Inflammatory macrophage (primary cell): ENCODE data around the gene RIOX2.
"Not testable (repeated sequence)": the region's sequence is repeated elsewhere in the genome, so short reads cannot be mapped to it uniquely, and the experiment has no call there.

Source experiments
- DNase-seq, 2 donors: peaks; one replicate each; pipeline ENCODE4 v3.0.0-alpha.2; 2020 to 2022

Gene RIOX2

DNA sequence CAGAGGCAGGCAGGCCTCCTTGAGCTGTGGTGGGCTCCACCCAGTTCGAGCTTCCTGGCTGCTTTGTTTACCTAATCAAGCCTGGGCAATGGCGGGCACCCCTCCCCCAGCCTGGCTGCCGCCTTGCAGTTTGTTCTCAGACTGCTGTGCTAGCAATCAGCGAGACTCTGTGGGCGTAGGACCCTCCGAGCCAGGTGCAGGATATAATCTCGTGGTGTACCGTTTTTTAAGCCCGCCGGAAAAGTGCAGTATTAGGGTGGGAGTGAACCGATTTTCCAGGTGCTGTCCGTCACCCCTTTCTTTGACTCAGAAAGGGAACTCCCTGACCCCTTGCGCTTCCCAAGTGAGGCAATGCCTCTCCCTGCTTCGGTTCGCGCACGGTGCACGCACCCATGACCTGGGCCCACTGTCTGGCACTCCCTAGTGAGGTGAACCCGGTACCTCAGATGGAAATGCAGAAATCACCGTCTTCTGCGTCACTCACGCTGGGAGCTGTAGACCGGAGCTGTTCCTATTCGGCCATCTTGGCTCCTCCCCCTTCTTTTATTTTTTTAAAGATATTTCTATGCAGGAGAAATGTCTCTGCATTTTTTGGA is 61.9 kb downstream of the RIOX2 start:
- DNase-seq = not testable (repeated sequence)

GRCh38 chr3:97909830-97910229 is 62.4 kb downstream of the RIOX2 start:
- DNase-seq = not testable (repeated sequence)

DNA sequence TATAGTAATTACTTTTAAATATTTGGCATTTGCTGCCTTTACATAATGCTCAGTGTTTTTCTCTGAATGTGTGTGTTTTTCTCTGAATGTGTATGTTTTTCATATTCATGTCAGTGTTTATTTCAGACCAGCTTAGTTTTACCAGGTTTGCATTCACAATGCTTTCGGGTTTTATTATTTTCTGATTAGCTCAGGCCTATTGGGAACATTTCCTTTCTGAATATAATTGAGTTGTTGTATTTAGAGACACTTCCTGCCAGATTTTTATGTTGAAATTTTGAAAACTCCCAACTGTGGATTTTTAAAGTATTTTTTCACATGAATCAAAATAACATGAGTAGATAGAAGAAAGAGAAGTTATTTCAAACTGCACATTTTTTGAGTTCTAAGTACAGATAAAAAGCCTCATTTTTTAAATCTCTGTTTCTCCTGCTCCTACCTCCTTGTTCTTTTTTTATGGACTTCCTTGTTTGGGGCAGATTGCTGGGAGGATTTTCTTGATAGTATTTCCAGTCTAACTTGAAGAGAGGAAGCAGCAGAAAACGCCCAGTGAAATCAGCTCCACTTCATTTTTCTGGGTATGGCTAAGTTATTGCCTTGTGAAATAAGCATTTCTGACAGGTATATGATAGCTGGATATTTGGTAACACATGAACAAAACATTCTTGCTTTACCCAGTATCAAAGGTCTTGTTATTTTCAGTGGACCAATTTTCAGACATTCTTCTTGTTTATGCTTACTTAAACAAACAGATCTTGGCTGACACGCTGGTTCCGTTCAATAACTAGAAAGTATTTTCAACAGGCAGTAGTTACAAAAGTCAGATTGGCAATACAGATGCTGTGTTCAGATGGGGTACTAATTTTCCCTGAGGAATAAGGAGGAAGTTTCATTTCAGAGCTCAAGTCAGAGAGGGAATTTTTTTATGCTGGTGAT is 70.7 kb downstream of the RIOX2 start:
- DNase-seq = peak; percentile 26 to 28

DNA sequence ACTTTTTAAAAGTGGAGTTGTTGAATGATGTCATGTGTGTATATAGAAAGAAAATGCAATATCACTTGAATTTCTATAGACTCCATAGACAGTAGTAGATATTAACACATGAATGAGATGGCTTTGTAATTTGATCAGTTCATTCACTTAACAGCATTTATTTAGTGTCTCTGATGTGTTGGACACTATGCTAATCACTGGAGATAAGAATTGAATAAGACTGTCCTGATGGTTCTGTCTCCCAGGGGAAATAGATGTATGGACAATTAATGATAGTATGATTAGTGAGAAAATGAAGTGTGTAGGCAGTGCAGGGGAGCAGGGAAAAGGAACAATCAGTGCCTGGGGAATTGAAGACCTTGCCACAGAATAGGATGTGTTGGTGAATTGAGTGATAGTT is 72.9 kb downstream of the RIOX2 start:
- DNase-seq = no peak

GRCh38 chr3:97896547-97896946 is 75.7 kb downstream of the RIOX2 start:
- DNase-seq = no peak

DNA sequence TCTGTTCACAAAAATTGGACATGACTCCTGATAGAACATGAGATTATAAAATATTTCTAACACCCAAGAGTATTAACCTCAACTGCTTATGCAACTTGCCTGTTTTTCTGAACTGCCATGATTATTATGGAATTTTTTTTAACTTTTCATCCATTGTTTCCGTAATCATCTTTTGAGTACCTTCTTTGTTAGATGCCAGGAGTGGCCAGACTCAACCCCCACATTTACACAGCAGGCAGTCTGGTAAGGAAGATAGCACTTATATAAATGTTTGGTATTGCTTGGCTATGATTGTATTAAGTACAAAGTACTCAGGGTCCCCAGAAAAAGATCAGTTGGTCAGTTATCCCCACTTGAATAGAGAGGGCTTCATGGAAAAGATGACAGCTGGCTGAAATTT is 76.1 kb downstream of the RIOX2 start:
- DNase-seq = no peak

GRCh38 chr3:97895216-97895615 is 77.0 kb downstream of the RIOX2 start:
- no peak for DNase-seq

DNA sequence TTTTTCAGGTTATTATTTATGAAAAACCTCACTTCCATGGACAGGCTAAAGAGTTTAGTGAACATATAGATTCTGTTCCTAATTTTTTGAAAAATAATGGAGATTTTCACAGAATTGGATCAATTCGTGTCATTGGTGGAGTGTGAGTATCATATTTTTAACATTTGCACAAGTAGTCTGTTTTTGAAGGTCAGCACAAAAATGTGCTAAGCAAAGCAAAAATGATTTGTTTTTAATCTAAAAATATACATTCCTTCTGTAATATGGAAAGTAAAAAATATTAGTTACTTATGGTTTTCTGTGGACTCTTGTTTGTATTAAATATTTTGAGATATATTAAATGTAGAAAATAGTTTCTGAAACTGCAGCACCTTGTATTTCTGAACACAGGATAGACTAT is 79.4 kb downstream of the RIOX2 start:
- DNase-seq = no peak
